Measurements from ENCODE around the gene TAC4.

DNA sequence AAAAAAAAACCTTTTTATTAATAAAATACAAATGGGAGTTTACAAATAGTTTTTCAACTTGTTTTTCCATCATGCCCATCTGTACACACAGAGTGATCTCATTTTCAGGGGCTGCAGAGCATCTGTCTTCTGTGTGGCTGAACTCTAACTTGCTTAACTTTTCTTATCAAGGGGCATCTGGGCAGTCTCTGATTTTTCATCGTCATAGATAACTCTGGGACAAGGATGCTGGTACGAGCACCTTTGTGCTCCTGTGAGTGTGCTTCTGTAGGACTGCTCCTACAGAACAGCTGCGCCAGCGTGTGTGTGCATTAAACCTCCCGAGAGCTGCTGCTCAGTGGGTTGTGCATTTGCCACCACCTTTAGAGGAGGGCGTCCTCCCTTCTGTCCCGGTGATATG is 34.6 kb upstream of the TAC4 start:
- TF ChIP-seq, protein P1, sequence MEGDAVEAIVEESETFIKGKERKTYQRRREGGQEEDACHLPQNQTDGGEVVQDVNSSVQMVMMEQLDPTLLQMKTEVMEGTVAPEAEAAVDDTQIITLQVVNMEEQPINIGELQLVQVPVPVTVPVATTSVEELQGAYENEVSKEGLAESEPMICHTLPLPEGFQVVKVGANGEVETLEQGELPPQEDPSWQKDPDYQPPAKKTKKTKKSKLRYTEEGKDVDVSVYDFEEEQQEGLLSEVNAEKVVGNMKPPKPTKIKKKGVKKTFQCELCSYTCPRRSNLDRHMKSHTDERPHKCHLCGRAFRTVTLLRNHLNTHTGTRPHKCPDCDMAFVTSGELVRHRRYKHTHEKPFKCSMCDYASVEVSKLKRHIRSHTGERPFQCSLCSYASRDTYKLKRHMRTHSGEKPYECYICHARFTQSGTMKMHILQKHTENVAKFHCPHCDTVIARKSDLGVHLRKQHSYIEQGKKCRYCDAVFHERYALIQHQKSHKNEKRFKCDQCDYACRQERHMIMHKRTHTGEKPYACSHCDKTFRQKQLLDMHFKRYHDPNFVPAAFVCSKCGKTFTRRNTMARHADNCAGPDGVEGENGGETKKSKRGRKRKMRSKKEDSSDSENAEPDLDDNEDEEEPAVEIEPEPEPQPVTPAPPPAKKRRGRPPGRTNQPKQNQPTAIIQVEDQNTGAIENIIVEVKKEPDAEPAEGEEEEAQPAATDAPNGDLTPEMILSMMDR (IDR thresholded peaks at IDR 0.05) = no peak
- no peak for TF ChIP-seq EZH2 (IDR thresholded peaks at IDR 0.05; ENCODE audit: borderline replicate concordance, insufficient read depth, low read depth, low read length, poor library complexity, severe bottlenecking)

Measured in B cell (primary cell).